Measurements from ENCODE around the gene ZNF513.

- TF ChIP-seq POLR2A (IDR thresholded peaks at IDR 0.05) (no peak), CTCF (IDR thresholded peaks at IDR 0.05) (no peak)
Observed at GRCh38 chr2:27398962-27399361, 18.4 kb upstream of the ZNF513 start.

Data from esophagus squamous epithelium (tissue), 4 donors.